GM18870 (cell line): ENCODE data around the gene IFNGR2.
"Not testable (repeated sequence)": the region's sequence is repeated elsewhere in the genome, so short reads cannot be mapped to it uniquely, and the experiment has no call there.

Experiments
- ATAC-seq: cut with Tn5 transposase; IDR thresholded peaks from one replicate; pipeline ENCODE4 v1.9.1; 2021; ENCODE audit warnings: moderate library complexity; ENCODE audit not compliant: unreplicated experiment

The IFNGR2 gene

GRCh38 chr21:33375101-33375644, 28.0 kb upstream of the IFNGR2 start:
- ATAC-seq = no peak

- ATAC-seq = no peak
Measured at GRCh38 chr21:33377221-33377920, 25.8 kb upstream of the IFNGR2 start.

- ATAC-seq = no peak
Measured at GRCh38 chr21:33378081-33378480, 25.1 kb upstream of the IFNGR2 start.

GRCh38 chr21:33379934-33380333, 23.3 kb upstream of the IFNGR2 start:
- ATAC-seq = not testable (repeated sequence)

- ATAC-seq = no peak
Measured at GRCh38 chr21:33380483-33380998, 22.7 kb upstream of the IFNGR2 start.

- ATAC-seq = not testable (repeated sequence)
Measured at GRCh38 chr21:33381381-33381780, 21.8 kb upstream of the IFNGR2 start.

GRCh38 chr21:33383056-33383888, 19.9 kb upstream of the IFNGR2 start:
- ATAC-seq = peak; percentile 76

GRCh38 chr21:33384841-33385331, 18.3 kb upstream of the IFNGR2 start:
- no peak for ATAC-seq

GRCh38 chr21:33386222-33386784, 16.9 kb upstream of the IFNGR2 start:
- ATAC-seq = no peak

GRCh38 chr21:33387294-33387693, 15.9 kb upstream of the IFNGR2 start:
- no peak for ATAC-seq

- no peak for ATAC-seq
Measured at GRCh38 chr21:33388188-33388587, 15.0 kb upstream of the IFNGR2 start.

GRCh38 chr21:33390479-33390878, 12.7 kb upstream of the IFNGR2 start:
- ATAC-seq = no peak

GRCh38 chr21:33391656-33392055, 11.6 kb upstream of the IFNGR2 start:
- ATAC-seq = no peak

- ATAC-seq = no peak
Measured at GRCh38 chr21:33392284-33392985, 10.8 kb upstream of the IFNGR2 start.

- no peak for ATAC-seq
Measured at GRCh38 chr21:33393348-33393747, 9.9 kb upstream of the IFNGR2 start.

- ATAC-seq = no peak
Measured at GRCh38 chr21:33394260-33394659, 9.0 kb upstream of the IFNGR2 start.

GRCh38 chr21:33395891-33396331, 7.3 kb upstream of the IFNGR2 start:
- ATAC-seq = no peak

- no peak for ATAC-seq
Measured at GRCh38 chr21:33396436-33396835, 6.8 kb upstream of the IFNGR2 start.

GRCh38 chr21:33396951-33397350, 6.3 kb upstream of the IFNGR2 start:
- ATAC-seq = no peak

GRCh38 chr21:33397717-33398116, 5.5 kb upstream of the IFNGR2 start:
- ATAC-seq = no peak

GRCh38 chr21:33398361-33398760, 4.9 kb upstream of the IFNGR2 start:
- ATAC-seq = no peak
